Activated CD4-positive, alpha-beta T cell treated with anti-CD3 and anti-CD28 coated beads for 48 hours (primary cell): ENCODE data around the gene CARD19.
A peak's percentile ranks its signal among the peaks of the same experiment; 100 is the strongest.
"Not testable (repeated sequence)": the region's sequence is repeated elsewhere in the genome, so short reads cannot be mapped to it uniquely, and the experiment has no call there.

ENCODE experiments used
- DNase-seq: peaks from one replicate; pipeline ENCODE4 v3.0.0-alpha.2; 2020

Gene CARD19

GRCh38 chr9:93107825-93108161 is 11.8 kb downstream of the CARD19 start:
- DNase-seq = no peak

- DNase-seq = peak; percentile 72
Measured at GRCh38 chr9:93108291-93109041, 12.4 kb downstream of the CARD19 start.

GRCh38 chr9:93110311-93110855 is 14.4 kb downstream of the CARD19 start:
- no peak for DNase-seq

- DNase-seq = no peak
Measured at GRCh38 chr9:93111001-93111370, 15.0 kb downstream of the CARD19 start.

GRCh38 chr9:93111371-93112115 is 15.5 kb downstream of the CARD19 start:
- DNase-seq = peak; percentile 56

GRCh38 chr9:93112116-93112863 is 16.3 kb downstream of the CARD19 start:
- DNase-seq = no peak

- no peak for DNase-seq
Measured at GRCh38 chr9:93112864-93113389, 16.9 kb downstream of the CARD19 start.

- DNase-seq = no peak
Measured at GRCh38 chr9:93114169-93114983, 18.4 kb downstream of the CARD19 start.

- DNase-seq = no peak
Measured at GRCh38 chr9:93114984-93115335, 18.9 kb downstream of the CARD19 start.

- DNase-seq = no peak
Measured at GRCh38 chr9:93115486-93116071, 19.6 kb downstream of the CARD19 start.

- DNase-seq = no peak
Measured at GRCh38 chr9:93116072-93116961, 20.3 kb downstream of the CARD19 start.

GRCh38 chr9:93117521-93117920 is 21.5 kb downstream of the CARD19 start:
- DNase-seq = not testable (repeated sequence)

GRCh38 chr9:93117924-93118862 is 22.2 kb downstream of the CARD19 start:
- DNase-seq = no peak

GRCh38 chr9:93118863-93119702 is 23.1 kb downstream of the CARD19 start:
- no peak for DNase-seq

GRCh38 chr9:93119703-93119952 is 23.6 kb downstream of the CARD19 start:
- DNase-seq = no peak

- DNase-seq = peak; percentile 52
Measured at GRCh38 chr9:93119953-93120845, 24.2 kb downstream of the CARD19 start.

- no peak for DNase-seq
Measured at GRCh38 chr9:93120846-93121315, 24.9 kb downstream of the CARD19 start.
